Smooth muscle cell (in vitro differentiated cells): ENCODE results near the gene GID8. TPM values are rescaled to one million over a fixed set of nuclear protein-coding genes. Genes with fewer than 3 reads are reported as not detected.
A peak's percentile ranks its signal among the peaks of the same experiment; 100 is the strongest.

Source experiments
- DNase-seq: peaks from one replicate; lab custom pipeline; 2025; ENCODE audit not compliant: unreplicated experiment; lab: John Stamatoyannopoulos, UW
- H2AFZ ChIP-seq: fragments of 200-600 bp; sonication (generic); 2 replicates; pipeline ENCODE4 v1.6.0; 2016; ENCODE audit warnings: antibody characterized with exemption, low read depth, mild to moderate bottlenecking
- H3F3A ChIP-seq: fragments of 200-600 bp; sonication (generic); 2 replicates; pipeline ENCODE4 v1.6.0; 2017; ENCODE audit warnings: antibody characterized with exemption, low read depth
- H3K27ac ChIP-seq: fragments of 200-600 bp; sonication (generic); 2 replicates; pipeline ENCODE4 v1.5.1; 2016; ENCODE audit warnings: low read depth, mild to moderate bottlenecking
- H3K27me3 ChIP-seq: fragments of 200-600 bp; sonication (generic); 2 replicates; pipeline ENCODE4 v1.6.1; 2016; ENCODE audit warnings: low read depth, mild to moderate bottlenecking
- H3K36me3 ChIP-seq: fragments of 200-600 bp; sonication (generic); 2 replicates; pipeline ENCODE4 v1.5.1; 2016; ENCODE audit warnings: low read depth
- H3K4me1 ChIP-seq: fragments of 200-600 bp; sonication (generic); 2 replicates; pipeline ENCODE4 v1.5.1; 2016; ENCODE audit warnings: low read depth
- H3K4me2 ChIP-seq: fragments of 200-600 bp; sonication (generic); 2 replicates; pipeline ENCODE4 v1.6.0; 2016; ENCODE audit warnings: mild to moderate bottlenecking
- H3K4me3 ChIP-seq: fragments of 200-600 bp; sonication (generic); 2 replicates; pipeline ENCODE4 v1.5.1; 2016; ENCODE audit warnings: mild to moderate bottlenecking
- H3K79me2 ChIP-seq: fragments of 200-600 bp; sonication (generic); 2 replicates; pipeline ENCODE4 v1.6.0; 2016; ENCODE audit warnings: low read depth, mild to moderate bottlenecking
- H3K9ac ChIP-seq: fragments of 200-600 bp; sonication (generic); 2 replicates; pipeline ENCODE4 v1.6.0; 2016; ENCODE audit warnings: low read depth
- H3K9me3 ChIP-seq: fragments of 200-600 bp; sonication (generic); replicated peaks from 2 replicates; pipeline ENCODE4 v1.5.1; 2016; ENCODE audit warnings: low read depth
- H4K20me1 ChIP-seq: fragments of 200-600 bp; sonication (generic); 2 replicates; pipeline ENCODE4 v1.6.0; 2016; ENCODE audit warnings: low read depth
- whole genome bisulfite sequencing: methylation state at CpG from one replicate; pipeline ENCODE4 v1.1.7; 2016; ENCODE audit warnings: low lambda C conversion rate; 5-methylcytosine and 5-hydroxymethylcytosine counted together
- polyA plus RNA-seq: library from polyadenylated mRNA; unstranded; fragments of >200 nt; fragmentation: Nextera tagmentation; extraction: Ambion mirVana; gene quantifications from 2 replicates; pipeline ENCODE4 v1.2.1, GENCODE V29; 2016
- total RNA-seq: library from RNA; depleted of rRNA; stranded (reverse); fragments of >200 nt; gene quantifications from 2 replicates; pipeline ENCODE4 v1.2.3, GENCODE V29; 2014
- TF ChIP-seq, protein P1 (sequence below): fragments of 200-600 bp; sonication (generic); IDR thresholded peaks from 2 replicates; pipeline ENCODE4 v1.5.1; 2017; ENCODE audit warnings: borderline replicate concordance, mild to moderate bottlenecking, antibody characterized with exemption; ENCODE audit not compliant: insufficient read depth, poor library complexity, severe bottlenecking

Gene GID8
- total and polyA plus RNA-seq, 2 experiments from 2014 or later = 13.9 to 23.5 TPM

DNA sequence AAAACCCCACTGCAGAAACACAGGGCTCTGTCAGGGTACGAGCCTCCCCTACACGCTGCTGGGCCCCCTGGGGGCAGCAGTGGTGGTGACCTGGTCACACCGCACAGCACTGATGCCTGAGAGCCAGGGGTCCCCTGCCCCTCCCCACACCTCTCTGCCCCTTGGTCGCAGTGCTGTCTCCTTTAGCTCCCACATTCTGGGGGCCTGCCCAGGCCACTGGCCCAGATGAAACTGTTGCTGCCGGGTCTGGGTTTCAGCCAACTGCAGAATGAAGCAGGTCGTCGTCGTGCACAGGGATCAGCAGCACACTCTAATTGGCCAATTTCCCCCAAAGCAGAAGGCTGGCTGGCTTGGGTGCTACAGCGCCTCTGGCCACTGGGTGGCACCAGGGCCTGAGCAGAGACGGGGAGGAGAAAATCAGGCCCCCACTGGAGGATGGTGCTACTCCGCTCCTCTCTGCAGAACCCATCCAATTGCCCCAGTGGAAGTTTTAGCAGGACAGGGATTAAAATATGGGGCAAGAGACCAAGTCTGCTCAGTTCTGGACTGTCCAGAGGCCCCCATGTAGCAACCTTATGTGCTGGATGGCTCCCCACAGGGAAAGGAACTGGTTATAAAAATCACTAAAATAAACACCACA, 37.8 kb upstream of the GID8 start:
- H3F3A ChIP-seq = peaks cover 25% of the 10 kb centered on the region
- 20% methylated on average over 11 of the region's 11 CpGs for WGBS
- H3K36me3 ChIP-seq = peaks cover 5% of the 10 kb centered on the region
- peaks cover 20% of the 10 kb centered on the region for H3K4me1 ChIP-seq
- peaks cover 58% of the 10 kb centered on the region for H4K20me1 ChIP-seq
- peak; percentile 42 for DNase-seq
- H3K4me2 ChIP-seq = peak overlapping the region; percentile 75
- TF ChIP-seq, protein P1, sequence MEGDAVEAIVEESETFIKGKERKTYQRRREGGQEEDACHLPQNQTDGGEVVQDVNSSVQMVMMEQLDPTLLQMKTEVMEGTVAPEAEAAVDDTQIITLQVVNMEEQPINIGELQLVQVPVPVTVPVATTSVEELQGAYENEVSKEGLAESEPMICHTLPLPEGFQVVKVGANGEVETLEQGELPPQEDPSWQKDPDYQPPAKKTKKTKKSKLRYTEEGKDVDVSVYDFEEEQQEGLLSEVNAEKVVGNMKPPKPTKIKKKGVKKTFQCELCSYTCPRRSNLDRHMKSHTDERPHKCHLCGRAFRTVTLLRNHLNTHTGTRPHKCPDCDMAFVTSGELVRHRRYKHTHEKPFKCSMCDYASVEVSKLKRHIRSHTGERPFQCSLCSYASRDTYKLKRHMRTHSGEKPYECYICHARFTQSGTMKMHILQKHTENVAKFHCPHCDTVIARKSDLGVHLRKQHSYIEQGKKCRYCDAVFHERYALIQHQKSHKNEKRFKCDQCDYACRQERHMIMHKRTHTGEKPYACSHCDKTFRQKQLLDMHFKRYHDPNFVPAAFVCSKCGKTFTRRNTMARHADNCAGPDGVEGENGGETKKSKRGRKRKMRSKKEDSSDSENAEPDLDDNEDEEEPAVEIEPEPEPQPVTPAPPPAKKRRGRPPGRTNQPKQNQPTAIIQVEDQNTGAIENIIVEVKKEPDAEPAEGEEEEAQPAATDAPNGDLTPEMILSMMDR = peak; percentile 65
- no peak overlapping the region for H3K4me3 ChIP-seq
- peak overlapping the region; percentile 68 for H3K27ac ChIP-seq
- H3K79me2 ChIP-seq = peaks cover 2% of the 10 kb centered on the region
- H3K9me3 ChIP-seq = no peaks in the 10 kb centered on the region
- no peak overlapping the region for H3K9ac ChIP-seq
- no peak overlapping the region for H2AFZ ChIP-seq
- no peaks in the 10 kb centered on the region for H3K27me3 ChIP-seq

DNA sequence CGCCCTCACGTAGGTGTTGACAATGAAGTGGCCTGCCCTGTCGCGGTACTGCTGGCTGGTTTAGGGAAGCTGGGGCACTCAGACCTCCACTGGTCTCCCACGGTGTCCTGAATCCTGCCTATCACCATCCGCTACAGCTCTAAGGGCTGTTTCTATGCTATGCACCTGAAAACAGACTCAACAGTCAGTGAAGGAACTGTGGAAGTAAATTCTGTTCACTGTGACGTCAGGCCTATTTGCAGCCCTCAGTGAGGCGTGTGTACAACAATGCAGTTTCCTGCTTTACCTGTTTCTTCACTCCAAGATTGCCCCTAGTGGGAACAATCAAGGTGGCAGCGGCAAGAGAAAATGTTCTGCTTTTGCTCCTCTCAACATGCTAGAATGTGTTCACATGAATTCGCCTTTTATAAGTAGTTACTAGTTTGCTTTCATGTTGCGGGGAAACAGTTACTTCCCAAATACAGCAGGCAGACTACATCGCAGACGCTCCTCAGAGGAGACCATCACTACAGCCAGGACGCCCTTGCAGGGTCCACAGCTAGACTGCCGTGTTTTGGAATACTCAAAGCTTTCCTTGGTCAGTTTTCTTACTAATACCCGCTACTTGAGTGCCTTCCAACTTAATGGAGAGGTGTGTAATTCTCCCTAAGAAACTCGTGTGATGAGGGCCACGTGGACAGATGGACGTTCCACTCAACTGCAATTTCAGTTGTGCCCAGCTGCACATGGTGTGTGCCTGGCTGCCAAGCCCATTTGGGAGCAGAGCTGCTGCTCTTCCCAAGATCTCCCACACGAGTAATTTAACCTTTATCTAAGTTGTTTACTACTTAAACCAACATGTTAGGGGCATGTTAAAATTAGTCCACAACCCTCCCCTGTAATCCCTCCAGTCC, 37.0 kb upstream of the GID8 start:
- H3K9ac ChIP-seq = no peak overlapping the region
- H3K36me3 ChIP-seq = peaks cover 13% of the 10 kb centered on the region
- peaks cover 31% of the 10 kb centered on the region for H3F3A ChIP-seq
- no peak overlapping the region for H2AFZ ChIP-seq
- no peaks in the 10 kb centered on the region for H3K27me3 ChIP-seq
- H4K20me1 ChIP-seq = peaks cover 66% of the 10 kb centered on the region
- TF ChIP-seq, protein P1 = peak; percentile 7
- 58% methylated on average over 20 of the region's 20 CpGs for WGBS
- H3K9me3 ChIP-seq = no peaks in the 10 kb centered on the region
- peak overlapping the region; percentile 68 for H3K27ac ChIP-seq
- peak overlapping the region; percentile 63 for H3K4me2 ChIP-seq
- DNase-seq = no peak
- peaks cover 20% of the 10 kb centered on the region for H3K4me1 ChIP-seq
- no peak overlapping the region for H3K4me3 ChIP-seq
- no peaks in the 10 kb centered on the region for H3K79me2 ChIP-seq

DNA sequence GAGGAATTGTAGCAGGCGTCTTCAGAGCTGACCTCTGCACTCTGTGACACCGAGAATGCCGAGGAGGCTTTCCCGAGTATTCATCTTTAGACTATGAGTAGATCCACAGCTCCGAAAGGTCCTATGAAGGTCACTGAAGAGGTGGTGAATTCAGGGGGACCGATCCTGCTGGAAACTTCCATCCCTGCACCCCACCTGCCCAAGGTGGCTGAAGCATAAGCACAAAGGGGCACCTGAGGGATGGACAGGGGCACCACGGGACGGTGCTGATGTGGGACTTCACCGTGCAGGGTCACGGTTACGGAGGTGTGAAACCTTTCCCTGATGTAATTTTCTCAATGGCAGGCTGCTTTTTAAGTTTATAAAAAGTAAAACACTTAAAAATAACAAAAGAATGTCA, 36.1 kb upstream of the GID8 start:
- peaks cover 75% of the 10 kb centered on the region for H4K20me1 ChIP-seq
- WGBS = 95% methylated on average over 11 of the region's 11 CpGs

More for the DNA sequence above, 36.1 kb upstream of the GID8 start:
- H3K79me2 ChIP-seq = peaks cover 3% of the 10 kb centered on the region
- H3K9ac ChIP-seq = no peak overlapping the region
- no peaks in the 10 kb centered on the region for H3K9me3 ChIP-seq
- peaks cover 20% of the 10 kb centered on the region for H3K4me1 ChIP-seq
- peaks cover 34% of the 10 kb centered on the region for H3F3A ChIP-seq
- H3K4me3 ChIP-seq = no peak overlapping the region
- no peak overlapping the region for H3K4me2 ChIP-seq
- H3K36me3 ChIP-seq = peaks cover 18% of the 10 kb centered on the region
- peak overlapping the region; percentile 68 for H3K27ac ChIP-seq
- H3K27me3 ChIP-seq = no peaks in the 10 kb centered on the region
- TF ChIP-seq, protein P1 = no peak
- no peak overlapping the region for H2AFZ ChIP-seq
- DNase-seq = no peak
